Measurements from ENCODE around the gene ADD1.

- TF ChIP-seq CTCF (IDR thresholded peaks at IDR 0.05), result no peak
- TF ChIP-seq EZH2 (IDR thresholded peaks at IDR 0.05), result no peak
Measured at GRCh38 chr4:2799971-2800690, 43.5 kb upstream of the ADD1 start.

Data from neural progenitor cell (in vitro differentiated cells).